Measurements from ENCODE around the gene USP10.
A peak's percentile ranks its signal among the peaks of the same experiment; 100 is the strongest.

USP10 gene

GRCh38 chr16:84800158-84800978 is 100.6 kb downstream of the USP10 start (continued):
- TF ChIP-seq ZBTB44 (tag by site-specific recombination; IDR thresholded peaks at IDR 0.05): peak; percentile 77
- no peak for TF ChIP-seq ZNF239 (tag by site-specific recombination; IDR thresholded peaks at IDR 0.05)
- no peak for TF ChIP-seq ZNF16 (tag by site-specific recombination; IDR thresholded peaks at IDR 0.05; ENCODE audit: low read depth)
- peak; percentile 91 for TF ChIP-seq BCL6B (tag by site-specific recombination; IDR thresholded peaks at IDR 0.05)
- TF ChIP-seq ZNF133 (tag by site-specific recombination; IDR thresholded peaks at IDR 0.05): no peak
- TF ChIP-seq ZNF324 (tag by site-specific recombination; IDR thresholded peaks at IDR 0.05): no peak
- TF ChIP-seq RBAK (tag by site-specific recombination; IDR thresholded peaks at IDR 0.05): peak; percentile 72; the same call in 1 of the 2 replicates
- TF ChIP-seq REPIN1 (tag by site-specific recombination; IDR thresholded peaks at IDR 0.05; ENCODE audit: low read depth): no peak
- no peak for TF ChIP-seq ZNF623 (tag by site-specific recombination; IDR thresholded peaks at IDR 0.05)
- no peak for TF ChIP-seq ZNF175 (tag by site-specific recombination; IDR thresholded peaks at IDR 0.05)
- no peak for TF ChIP-seq ZNF148 (tag by site-specific recombination; IDR thresholded peaks at IDR 0.05; ENCODE audit: borderline replicate concordance)
- no peak for TF ChIP-seq YY2 (tag by site-specific recombination; IDR thresholded peaks at IDR 0.05)
- TF ChIP-seq HOXD13 (CRISPR knock-in tag; IDR thresholded peaks at IDR 0.05; ENCODE audit: borderline replicate concordance): no peak
- no peak for TF ChIP-seq ZNF585B (tag by site-specific recombination; IDR thresholded peaks at IDR 0.05)
- no peak for TF ChIP-seq PRDM10 (tag by site-specific recombination; IDR thresholded peaks at IDR 0.05)
- TF ChIP-seq ZNF394 (tag by site-specific recombination; IDR thresholded peaks at IDR 0.05; ENCODE audit: borderline replicate concordance): no peak
- TF ChIP-seq ZNF501 (tag by site-specific recombination; IDR thresholded peaks at IDR 0.05): no peak
- no peak for TF ChIP-seq ELK4 (IDR thresholded peaks at IDR 0.05; ENCODE audit: borderline replicate concordance, low read depth, low read length)
- TF ChIP-seq ZNF830 (tag by site-specific recombination; IDR thresholded peaks at IDR 0.05; ENCODE audit: low read depth): 0 out of 2 replicates have a peak, but pooled peaks have one; percentile 22
- TF ChIP-seq ZNF600 (tag by site-specific recombination; IDR thresholded peaks at IDR 0.05): no peak
- no peak for TF ChIP-seq ZNF704 (tag by site-specific recombination; IDR thresholded peaks at IDR 0.05)
- no peak for TF ChIP-seq ZNF10 (tag by site-specific recombination; IDR thresholded peaks at IDR 0.05)
- no peak for TF ChIP-seq GLIS2 (tag by site-specific recombination; IDR thresholded peaks at IDR 0.05)
- no peak for TF ChIP-seq MZF1 (tag by site-specific recombination; IDR thresholded peaks at IDR 0.05; ENCODE audit: borderline replicate concordance)
- TF ChIP-seq PRDM6 (tag by site-specific recombination; IDR thresholded peaks at IDR 0.05): no peak
- TF ChIP-seq ZNF677 (tag by site-specific recombination; IDR thresholded peaks at IDR 0.05): no peak

Data from HEK293 (cell line).